Measurements from ENCODE around the gene ENOX1. TPM values are rescaled to one million over a fixed set of nuclear protein-coding genes. Genes with fewer than 3 reads are reported as not detected.

Gene ENOX1
- total and polyA plus RNA-seq, 2 of the 8 experiments (the other 6 are each of a cell fraction or from before 2014, with no cell fraction given), result 0.23 to 0.37 TPM

- no peak for TF ChIP-seq TAF1 (IDR thresholded peaks at IDR 0.05; ENCODE audit: low read depth, low read length)
Observed at GRCh38 chr13:43291287-43292060, 495.3 kb downstream of the ENOX1 start (continued).

Data from H1 (cell line).